Measurements from ENCODE around the gene FAM114A1. TPM values are rescaled to one million over a fixed set of nuclear protein-coding genes. Genes with fewer than 3 reads are reported as not detected.

FAM114A1 gene
- total and polyA plus RNA-seq, 2 of the 8 experiments (the other 6 are each of a cell fraction or from before 2014, with no cell fraction given), result 9.5 to 12.0 TPM

DNA sequence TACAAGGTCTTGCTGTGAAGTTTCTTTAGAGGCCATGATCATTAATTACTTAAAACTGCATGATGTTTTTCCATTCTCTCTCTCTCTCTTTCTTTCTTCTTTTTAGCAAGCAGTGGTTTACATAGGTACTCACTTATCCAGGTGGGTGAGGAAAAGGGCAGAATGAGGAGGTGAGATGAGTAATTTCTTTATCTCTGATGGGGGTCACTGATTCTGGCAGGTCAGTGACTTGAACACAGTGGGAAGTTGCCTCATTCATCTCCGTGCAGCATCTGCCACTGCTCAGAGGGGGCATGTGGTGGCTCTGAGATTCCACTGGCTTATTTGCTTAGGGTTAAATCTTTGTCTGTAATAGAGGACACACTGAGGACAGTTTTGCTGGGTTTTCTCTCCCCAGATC, 62.6 kb downstream of the FAM114A1 start (continued):
- TF ChIP-seq NANOG (IDR thresholded peaks at IDR 0.05; ENCODE audit: insufficient read depth, low read depth, low read length, poor library complexity, severe bottlenecking), result no peak

All from H1 (cell line).